Measurements from ENCODE around the gene RETN. TPM values are rescaled to one million over a fixed set of nuclear protein-coding genes. Genes with fewer than 3 reads are reported as not detected.
A peak's percentile ranks its signal among the peaks of the same experiment; 100 is the strongest.

Gene RETN
- total and polyA plus RNA-seq, 2 of the 8 experiments (the other 6 are each of a cell fraction or from before 2014, with no cell fraction given): not detected

GRCh38 chr19:7631577-7631976 lies 37.3 kb upstream of the RETN start:
- no peak overlapping the region for H4K5ac ChIP-seq (ENCODE audit: insufficient read length, low read depth, low read length)
- no peak overlapping the region for H3K4ac ChIP-seq (replicated peaks; ENCODE audit: insufficient read length, low read depth, low read length)
- no peak overlapping the region for H3K27ac ChIP-seq (ENCODE audit: low read depth, low read length)
- no peak overlapping the region for H2BK12ac ChIP-seq (ENCODE audit: low read depth, low read length)
- H3K4me1 ChIP-seq (replicated peaks in 1 of 4; ENCODE audit: control insufficient read depth in 3 of 4, insufficient read depth in 4 of 4, low read length in 3 of 4): peaks cover 0 to 10% (median 3%) of the 10 kb centered on the region in 4 experiments; a peak in 4 of 7 replicates
- TF ChIP-seq CBX5 (IDR thresholded peaks at IDR 0.05; ENCODE audit: low read depth, low read length): no peak
- 0 out of 2 replicates have a peak, but pooled peaks have one; percentile 23 for TF ChIP-seq POLR2AphosphoS5 (IDR thresholded peaks at IDR 0.05; ENCODE audit: low read depth, low read length)
- H3K4me3 ChIP-seq (ENCODE audit: extremely low read depth in 1 of 4, insufficient read depth in 2 of 4, low read depth in 3 of 4, low read length in 4 of 4): no peak overlapping the region
- no peaks in the 10 kb centered on the region for H3K9me3 ChIP-seq (ENCODE audit: insufficient read depth in 2 of 2, low read depth in 1 of 2, low read length in 1 of 2)
- H2AK5ac ChIP-seq (ENCODE audit: low read depth, low read length): no peak overlapping the region
- no peak overlapping the region for H4K8ac ChIP-seq (ENCODE audit: extremely low read depth, insufficient read depth, low read length)
- H3K23me2 ChIP-seq (ENCODE audit: low read depth, low read length): peaks cover 14% of the 10 kb centered on the region
- H2BK15ac ChIP-seq (ENCODE audit: low read length): no peak overlapping the region
- H3K9ac ChIP-seq (replicated peaks in 1 of 4; ENCODE audit: extremely low read depth in 1 of 4, low read depth in 3 of 4, low read length in 3 of 4): no peak overlapping the region
- H3K14ac ChIP-seq (ENCODE audit: insufficient read length): no peak overlapping the region
- no peak overlapping the region for H2BK20ac ChIP-seq (ENCODE audit: low read length)
- peaks cover 10 to 41% of the 10 kb centered on the region in 2 experiments; a peak in 3 of 4 replicates for H3K79me2 ChIP-seq (ENCODE audit: control insufficient read depth in 1 of 2, insufficient read depth in 2 of 2, low read length in 2 of 2)
- no peak overlapping the region for H2AFZ ChIP-seq (ENCODE audit: low read length)
- ChIA-PET CTCF (ENCODE audit: partially characterized antibody) (interaction anchor here (0.6 kb wide), 1 partner anchor 49 kb away, joined by 3 read pairs; no protein-coding TSS in a partner anchor), POLR2A (ENCODE audit: partially characterized antibody) (interaction anchor here (0.8 to 5.7 kb wide), 4 partner anchors 8 to 40 kb away, joined by 3 to 34 read pairs (median 8); no protein-coding TSS in a partner anchor)
- H3K36me3 ChIP-seq (ENCODE audit: control insufficient read depth in 2 of 4, insufficient read depth in 4 of 4, low read length in 3 of 4): peaks cover 0 to 4% (median under 1%) of the 10 kb centered on the region in 4 experiments; a peak in 3 of 8 replicates
- no peak overlapping the region for H3K56ac ChIP-seq (replicated peaks; ENCODE audit: insufficient read length, low read depth, low read length)
- H3K4me2 ChIP-seq (ENCODE audit: insufficient read depth in 1 of 2, low read depth in 2 of 2, low read length in 2 of 2): no peak overlapping the region
- peaks cover 3 to 19% (median 15%) of the 10 kb centered on the region in 4 experiments for H3K27me3 ChIP-seq (replicated peaks in 1 of 4; ENCODE audit: control insufficient read depth in 3 of 4, extremely low read depth in 1 of 4, insufficient read depth in 3 of 4, low read length in 3 of 4)
- no peak overlapping the region for H3K18ac ChIP-seq (ENCODE audit: extremely low read depth, low read length)
- DNase-seq (ENCODE audit: low read depth in 1 of 2, low spot score in 2 of 2) (no peak), FAIRE-seq (no peak)
- no peak overlapping the region for H3K23ac ChIP-seq (ENCODE audit: insufficient read length)
- peaks cover 26% of the 10 kb centered on the region for H3K79me1 ChIP-seq (ENCODE audit: low read depth, low read length)
- no peak overlapping the region for H2BK120ac ChIP-seq (replicated peaks; ENCODE audit: low read depth, low read length)
- WGBS, 2 experiments (ENCODE audit: extremely low coverage in 1 of 2, insufficient coverage in 1 of 2, insufficient read length in 1 of 2, insufficient replicate concordance in 2 of 2, low coverage in 1 of 2, low lambda C conversion rate in 2 of 2, missing lambda C conversion rate in 1 of 2): 91% methylated on average over 12 of the region's 12 CpGs; no CpG with 5 or more reads in 1 of the 2 experiments
- H4K91ac ChIP-seq (replicated peaks; ENCODE audit: insufficient read length, low read length): no peak overlapping the region
- H2BK5ac ChIP-seq (ENCODE audit: low read depth, low read length): no peak overlapping the region
- H4K20me1 ChIP-seq (replicated peaks in 1 of 2; ENCODE audit: control insufficient read depth in 1 of 2, insufficient read depth in 2 of 2, low read length in 2 of 2): peaks cover 3 to 11% of the 10 kb centered on the region in 2 experiments

All from H1 (cell line).